Breast epithelium (tissue), 4 donors: Measurements from ENCODE around the gene ANKRD39. TPM values are rescaled to one million over a fixed set of nuclear protein-coding genes. Genes with fewer than 3 reads are reported as not detected.

Experiments used
- DNase-seq, 2 donors: peaks; one replicate each; pipeline ENCODE4 v3.0.0-alpha.2; 2019; ENCODE audit warnings: low spot score in 2 of 2
- H3K27ac ChIP-seq, 2 donors: fragments of 200-600 bp; sonication (generic) in 1 of 2; one replicate each; pipeline ENCODE4 v1.5.1; 2016 to 2019; ENCODE audit warnings: mild to moderate bottlenecking in 1 of 2
- H3K27me3 ChIP-seq, 2 donors: fragments of 200-600 bp; sonication (generic) in 1 of 2; one replicate each; pipeline versions ENCODE4 v1.5.1 to v1.6.0; 2017 to 2019; ENCODE audit warnings: control low read depth in 1 of 2, mild to moderate bottlenecking in 1 of 2
- H3K36me3 ChIP-seq: fragments of 200-600 bp; one replicate; pipeline ENCODE4 v1.5.1; 2019
- H3K4me1 ChIP-seq, 2 donors: fragments of 200-600 bp; sonication (generic); one replicate each; pipeline ENCODE4 v1.5.1; 2016 to 2019; ENCODE audit warnings: control low read depth in 1 of 2
- H3K4me3 ChIP-seq, 3 donors: fragments of 200-600 bp; sonication (generic); 1 replicate in 2 of 3; 2 replicates in 1 of 3; pipeline ENCODE4 v1.5.1; 2016 to 2019; ENCODE audit warnings: mild to moderate bottlenecking in 3 of 3, moderate library complexity in 2 of 3
- H3K9me3 ChIP-seq, 2 donors: fragments of 200-600 bp; sonication (generic) in 1 of 2; one replicate each; pipeline ENCODE4 v1.5.1; 2016 to 2019; ENCODE audit warnings: control low read depth in 1 of 2
- CTCF ChIP-seq, 3 donors: fragments of 450-650 bp; IDR thresholded peaks; one replicate each; pipeline ENCODE4 v1.5.1; 2016 to 2017; ENCODE audit warnings: antibody characterized with exemption in 3 of 3, mild to moderate bottlenecking in 3 of 3, moderate library complexity in 3 of 3
- POLR2A ChIP-seq: fragments of 450-650 bp; IDR thresholded peaks from one replicate; pipeline ENCODE4 v1.6.1; 2016; ENCODE audit warnings: antibody characterized with exemption, mild to moderate bottlenecking, moderate library complexity
- POLR2AphosphoS5 ChIP-seq, 3 donors: sonication (generic); formaldehyde crosslinking; IDR thresholded peaks; one replicate each; pipeline ENCODE4 v1.6.1; 2017; ENCODE audit warnings: antibody characterized with exemption in 3 of 3
- intact Hi-C: fragments of 100-400 bp; cut with DNase I; formaldehyde crosslinking; loops from one replicate; pipeline ENCODE4 v1.15.1; 2023; ENCODE audit warnings: low total_unique reads
- total RNA-seq, 3 donors: library from RNA; depleted of rRNA; stranded (reverse); fragments of >200 nt; gene quantifications; one replicate each; pipeline ENCODE4 v1.1.0, GENCODE V29; 2016

ANKRD39 gene
- total RNA-seq, 3 donors from 2014 or later: 8.8 to 15.8 (median 9.2) TPM

GRCh38 chr2:96802721-96803120 lies 55.1 kb downstream of the ANKRD39 start:
- no peak for DNase-seq

GRCh38 chr2:96801786-96802595 lies 55.8 kb downstream of the ANKRD39 start:
- DNase-seq: no peak
- intact Hi-C loops: no loop called here
- no peak overlapping the region for H3K4me3 ChIP-seq
- TF ChIP-seq POLR2AphosphoS5 (IDR thresholded peaks at IDR 0.05): no peak
- no peak for TF ChIP-seq POLR2A
- no peak for TF ChIP-seq CTCF (IDR thresholded peaks at IDR 0.05)
- no peaks in the 10 kb centered on the region for H3K9me3 ChIP-seq
- no peaks in the 10 kb centered on the region for H3K4me1 ChIP-seq
- no peaks in the 10 kb centered on the region for H3K36me3 ChIP-seq
- no peaks in the 10 kb centered on the region for H3K27me3 ChIP-seq
- peak overlapping the region in 1 of 2 donors; percentile 7 for H3K27ac ChIP-seq

More at GRCh38 chr2:96802721-96803120, 55.1 kb downstream of the ANKRD39 start:
- Histone ChIP-seq H3K27ac (no peak overlapping the region), H3K36me3 (no peaks in the 10 kb centered on the region), H3K9me3 (no peaks in the 10 kb centered on the region), H3K27me3 (no peaks in the 10 kb centered on the region), H3K4me1 (no peaks in the 10 kb centered on the region), H3K4me3 (no peak overlapping the region)
- intact Hi-C loops: no loop called here
- TF ChIP-seq POLR2A (no peak), POLR2AphosphoS5 (IDR thresholded peaks at IDR 0.05) (no peak), CTCF (IDR thresholded peaks at IDR 0.05) (no peak)

- TF ChIP-seq POLR2AphosphoS5 (IDR thresholded peaks at IDR 0.05) (no peak), CTCF (IDR thresholded peaks at IDR 0.05) (peak; percentile 64 to 94 (median 86)), POLR2A (no peak)
- no peaks in the 10 kb centered on the region for H3K9me3 ChIP-seq
- no peaks in the 10 kb centered on the region for H3K36me3 ChIP-seq
- peak; percentile 75 to 83 for DNase-seq
- intact Hi-C loops: no loop called here
- no peak overlapping the region for H3K4me3 ChIP-seq
- H3K27me3 ChIP-seq: no peaks in the 10 kb centered on the region
- peak overlapping the region in 1 of 2 donors; percentile 21 for H3K27ac ChIP-seq
- no peaks in the 10 kb centered on the region for H3K4me1 ChIP-seq
Measured at GRCh38 chr2:96801005-96801785, 56.6 kb downstream of the ANKRD39 start.

GRCh38 chr2:96800061-96801004 lies 57.5 kb downstream of the ANKRD39 start:
- TF ChIP-seq CTCF (IDR thresholded peaks at IDR 0.05) (no peak), POLR2AphosphoS5 (IDR thresholded peaks at IDR 0.05) (no peak), POLR2A (no peak)
- intact Hi-C loops: no loop called here
- Histone ChIP-seq H3K27ac (peak overlapping the region in 1 of 2 donors; percentile 21), H3K4me3 (no peak overlapping the region), H3K9me3 (no peaks in the 10 kb centered on the region), H3K4me1 (no peaks in the 10 kb centered on the region), H3K27me3 (no peaks in the 10 kb centered on the region), H3K36me3 (no peaks in the 10 kb centered on the region)
- no peak for DNase-seq
